Astrocyte of the cerebellum (primary cell): ENCODE measurements around the gene IPO11.

Experiments
- DNase-seq: peaks from one replicate; pipeline ENCODE4 v3.0.0-alpha.2; 2011; ENCODE audit warnings: low read depth
- H3K4me3 ChIP-seq: 2 replicates; pipeline ENCODE4 v1.5.1; 2011; ENCODE audit warnings: mild to moderate bottlenecking, low read depth, low read length, moderate library complexity
- in situ Hi-C: cut with HindIII; loops from 2 replicates; pipeline ENCODE4 v1.10.0; 2017; ENCODE audit warnings: low sequenced_read_pairs
- TF ChIP-seq, protein P1 (sequence below): IDR thresholded peaks from 2 replicates; pipeline ENCODE4 v1.5.1; 2012; ENCODE audit warnings: low read length, low read depth, moderate library complexity, mild to moderate bottlenecking; ENCODE audit errors: missing control alignments

Gene IPO11

DNA sequence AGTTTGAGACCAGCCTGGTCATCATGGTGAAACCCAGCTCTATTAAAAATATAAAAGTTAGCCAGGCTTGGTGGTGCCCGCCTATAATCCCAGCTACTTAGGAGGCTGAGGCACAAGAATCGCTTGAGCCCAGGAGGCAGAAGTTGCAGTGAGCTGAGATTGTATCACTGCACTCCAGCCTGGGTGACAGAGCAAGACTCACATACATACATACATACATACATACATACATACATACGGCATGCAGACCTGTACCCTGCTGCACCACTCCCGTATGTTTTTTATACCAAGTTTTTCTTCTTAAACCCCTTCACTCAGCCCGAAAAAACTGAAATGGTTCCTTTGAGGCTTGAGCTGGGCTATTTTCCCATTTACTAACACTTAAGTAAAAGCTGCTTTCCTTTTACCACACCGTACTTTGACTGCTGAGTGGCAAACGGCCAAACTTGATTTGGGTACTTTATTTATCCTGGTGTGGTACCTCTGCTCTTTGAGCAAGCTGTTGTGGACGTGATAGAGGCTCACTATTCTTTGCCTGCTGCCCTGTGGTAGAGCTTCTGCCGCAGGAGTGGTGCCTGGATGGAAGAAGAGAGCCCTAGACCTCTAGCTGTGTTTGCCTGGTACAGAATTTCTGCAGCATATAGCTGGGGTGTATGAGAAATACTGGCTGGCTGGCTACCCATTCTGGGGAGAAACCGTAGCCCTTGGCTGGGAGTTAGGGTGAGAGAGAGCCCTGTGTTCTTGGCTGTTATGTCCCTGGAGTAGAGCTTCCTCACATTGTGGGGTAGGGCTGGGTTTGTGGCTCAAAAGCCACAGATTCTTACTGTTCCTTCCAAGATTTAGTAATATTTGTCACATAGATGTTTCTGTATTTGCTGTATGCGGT, 19.4 kb downstream of the IPO11 start:
- H3K4me3 ChIP-seq = no peak overlapping the region
- DNase-seq = no peak
- TF ChIP-seq, protein P1, sequence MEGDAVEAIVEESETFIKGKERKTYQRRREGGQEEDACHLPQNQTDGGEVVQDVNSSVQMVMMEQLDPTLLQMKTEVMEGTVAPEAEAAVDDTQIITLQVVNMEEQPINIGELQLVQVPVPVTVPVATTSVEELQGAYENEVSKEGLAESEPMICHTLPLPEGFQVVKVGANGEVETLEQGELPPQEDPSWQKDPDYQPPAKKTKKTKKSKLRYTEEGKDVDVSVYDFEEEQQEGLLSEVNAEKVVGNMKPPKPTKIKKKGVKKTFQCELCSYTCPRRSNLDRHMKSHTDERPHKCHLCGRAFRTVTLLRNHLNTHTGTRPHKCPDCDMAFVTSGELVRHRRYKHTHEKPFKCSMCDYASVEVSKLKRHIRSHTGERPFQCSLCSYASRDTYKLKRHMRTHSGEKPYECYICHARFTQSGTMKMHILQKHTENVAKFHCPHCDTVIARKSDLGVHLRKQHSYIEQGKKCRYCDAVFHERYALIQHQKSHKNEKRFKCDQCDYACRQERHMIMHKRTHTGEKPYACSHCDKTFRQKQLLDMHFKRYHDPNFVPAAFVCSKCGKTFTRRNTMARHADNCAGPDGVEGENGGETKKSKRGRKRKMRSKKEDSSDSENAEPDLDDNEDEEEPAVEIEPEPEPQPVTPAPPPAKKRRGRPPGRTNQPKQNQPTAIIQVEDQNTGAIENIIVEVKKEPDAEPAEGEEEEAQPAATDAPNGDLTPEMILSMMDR = no peak
- in situ Hi-C loops = no loop called here

DNA sequence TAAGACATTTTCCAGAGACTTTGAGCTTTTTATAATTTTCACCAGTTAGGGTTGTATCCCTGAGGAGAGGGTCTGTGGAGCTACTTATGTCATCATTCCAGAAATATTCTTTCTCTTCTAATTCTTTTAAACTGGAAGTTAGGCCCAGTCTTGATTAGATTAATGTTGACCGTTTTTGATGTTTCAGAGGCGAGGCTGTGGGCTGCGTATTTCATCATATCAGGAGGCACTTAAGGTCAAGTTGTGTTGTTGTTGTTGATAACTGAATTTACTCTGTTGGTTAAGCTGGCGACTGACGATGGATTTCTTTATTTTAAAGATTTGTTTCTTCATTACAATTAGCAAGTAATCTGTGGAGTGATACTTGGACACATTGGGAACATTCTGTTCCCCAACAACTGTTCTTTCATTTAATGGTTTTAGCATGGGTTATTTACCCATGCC, 20.1 kb downstream of the IPO11 start:
- no peak overlapping the region for H3K4me3 ChIP-seq
- in situ Hi-C loops = no loop called here
- TF ChIP-seq, protein P1 = no peak
- no peak for DNase-seq

DNA sequence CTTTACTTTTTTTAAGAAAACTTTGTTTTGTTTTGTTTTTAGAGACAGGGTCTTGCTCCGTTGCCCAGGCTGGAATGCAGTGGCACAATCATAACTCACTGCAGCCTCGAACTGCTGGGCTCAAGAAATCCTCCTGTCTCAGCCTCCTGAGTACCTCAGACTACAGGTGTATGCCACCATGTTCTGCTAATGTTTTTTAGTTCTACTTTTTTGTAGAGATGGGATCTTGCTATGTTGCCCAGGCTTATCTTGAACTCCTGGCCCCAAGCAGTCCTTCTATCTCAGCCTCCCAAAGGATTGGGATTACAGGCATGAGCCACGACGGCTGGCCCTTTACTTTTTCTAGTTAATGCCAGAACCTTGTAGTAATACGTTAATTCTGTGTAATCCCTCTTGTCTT, 36.0 kb downstream of the IPO11 start:
- in situ Hi-C loops = no loop called here
- no peak for DNase-seq
- H3K4me3 ChIP-seq = no peak overlapping the region
- TF ChIP-seq, protein P1 = no peak

DNA sequence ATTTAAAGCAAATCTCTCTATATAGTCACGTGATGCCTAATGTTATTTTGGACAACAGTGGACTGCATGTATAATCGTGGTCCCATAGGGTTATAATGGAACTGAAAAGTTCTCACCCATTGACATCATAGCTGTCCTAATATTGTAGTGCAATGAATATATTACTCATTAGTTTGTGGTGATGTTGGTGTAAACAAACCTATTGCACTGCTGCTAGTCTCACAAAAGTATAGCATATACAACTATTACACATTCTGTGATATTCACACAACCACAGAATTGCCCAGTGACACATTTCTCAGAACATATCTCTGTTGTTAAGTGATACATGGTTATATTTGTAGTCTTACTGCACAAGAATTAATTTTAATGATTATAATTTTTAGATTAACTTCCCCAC, 37.7 kb downstream of the IPO11 start:
- TF ChIP-seq, protein P1 = no peak
- H3K4me3 ChIP-seq = no peak overlapping the region
- DNase-seq = no peak
- in situ Hi-C loops = loop anchor here (25.0 kb wide), 1 partner anchor 337 kb away; no protein-coding TSS in a partner anchor

DNA sequence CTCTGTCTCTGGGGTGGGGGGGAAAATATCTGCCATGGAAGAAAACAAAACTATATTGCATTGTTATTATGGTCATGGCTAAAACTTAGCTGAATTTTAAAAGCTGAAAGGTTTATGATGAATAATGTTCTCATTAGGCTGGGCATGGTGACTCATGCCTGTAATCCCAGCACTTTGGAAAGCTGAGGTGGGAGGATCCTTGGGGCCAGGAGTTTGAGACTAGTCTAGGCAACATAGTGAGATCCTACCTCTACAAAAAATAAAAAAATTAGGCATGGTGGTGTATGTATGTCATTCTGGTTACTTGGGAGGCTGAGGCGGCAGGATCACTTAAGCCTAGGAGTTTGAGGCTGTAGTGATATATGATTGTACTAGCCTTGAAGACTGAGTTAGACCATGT, 44.5 kb downstream of the IPO11 start:
- in situ Hi-C loops = loop anchor here (25.0 kb wide), 1 partner anchor 330 kb away; no protein-coding TSS in a partner anchor
- DNase-seq = no peak
- no peak overlapping the region for H3K4me3 ChIP-seq
- TF ChIP-seq, protein P1 = no peak

DNA sequence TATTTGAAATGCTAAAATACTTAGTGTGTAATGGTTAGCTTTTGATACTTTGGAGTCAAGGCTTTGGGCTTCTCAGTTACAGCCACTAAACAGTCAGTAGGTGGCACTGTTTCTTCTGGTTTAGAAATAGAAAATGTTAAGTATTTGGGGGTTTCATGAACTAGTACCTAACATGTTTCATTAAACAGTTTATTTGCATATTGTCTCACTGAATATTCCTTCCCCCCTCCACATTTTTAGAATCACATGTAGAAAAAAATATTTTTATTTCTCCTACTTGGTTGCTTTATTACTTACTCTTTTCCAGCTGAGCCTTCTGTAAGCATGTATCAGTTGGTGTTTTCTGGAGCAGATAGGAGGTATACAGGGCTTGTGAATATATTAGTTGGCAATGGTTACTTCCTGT, 48.0 kb downstream of the IPO11 start:
- TF ChIP-seq, protein P1 = peak; percentile 75
- in situ Hi-C loops = loop anchor here (25.0 kb wide), 1 partner anchor 327 kb away; no protein-coding TSS in a partner anchor
- DNase-seq = peak; percentile 35
- H3K4me3 ChIP-seq = no peak overlapping the region
